GM12875 (cell line): ENCODE data around the gene VPS35.

Experiments used
- H3K4me3 ChIP-seq: one replicate; pipeline ENCODE4 v1.5.1; 2011; ENCODE audit warnings: low read depth, low read length, control low read depth
- CTCF ChIP-seq: IDR thresholded peaks from 2 replicates; pipeline ENCODE4 v1.5.1; 2011; ENCODE audit warnings: low read depth, mild to moderate bottlenecking, control low read depth, inconsistent platforms, low read length, moderate library complexity, borderline replicate concordance; ENCODE audit not compliant: insufficient read depth

The VPS35 gene

GRCh38 chr16:46696957-46697356, 8.0 kb upstream of the VPS35 start:
- no peak overlapping the region for H3K4me3 ChIP-seq
- TF ChIP-seq CTCF = no peak

- TF ChIP-seq CTCF = no peak
- no peak overlapping the region for H3K4me3 ChIP-seq
Observed at GRCh38 chr16:46695937-46696336, 7.0 kb upstream of the VPS35 start.

- H3K4me3 ChIP-seq = no peak overlapping the region
- no peak for TF ChIP-seq CTCF
Observed at GRCh38 chr16:46693598-46693997, 4.6 kb upstream of the VPS35 start.

GRCh38 chr16:46691726-46692125, 2.7 kb upstream of the VPS35 start:
- peak overlapping the region; percentile 75 for H3K4me3 ChIP-seq
- no peak for TF ChIP-seq CTCF

GRCh38 chr16:46690281-46691178, 1.6 kb upstream of the VPS35 start:
- H3K4me3 ChIP-seq = peak overlapping the region; percentile 75
- no peak for TF ChIP-seq CTCF

GRCh38 chr16:46689365-46690280, 645 bp upstream of the VPS35 start, which contains the start of gene ORC6:
Gene ORC6, plus strand, starts transcription at chr16:46689659. Its CDS starts 47 bp downstream, at chr16:46689706.
- peak within 1 kb of the TSS; percentile 75 for H3K4me3 ChIP-seq
- TF ChIP-seq CTCF = peak; percentile 69
